CMK (cell line): ENCODE measurements around the gene SCGB1C2.

Experiments
- DNase-seq: peaks from one replicate; pipeline ENCODE4 v3.0.0-alpha.2; 2010; ENCODE audit warnings: low read depth

The SCGB1C2 gene

GRCh38 chr17:172401-172800, 35.0 kb downstream of the SCGB1C2 start:
- DNase-seq, result no peak

DNA sequence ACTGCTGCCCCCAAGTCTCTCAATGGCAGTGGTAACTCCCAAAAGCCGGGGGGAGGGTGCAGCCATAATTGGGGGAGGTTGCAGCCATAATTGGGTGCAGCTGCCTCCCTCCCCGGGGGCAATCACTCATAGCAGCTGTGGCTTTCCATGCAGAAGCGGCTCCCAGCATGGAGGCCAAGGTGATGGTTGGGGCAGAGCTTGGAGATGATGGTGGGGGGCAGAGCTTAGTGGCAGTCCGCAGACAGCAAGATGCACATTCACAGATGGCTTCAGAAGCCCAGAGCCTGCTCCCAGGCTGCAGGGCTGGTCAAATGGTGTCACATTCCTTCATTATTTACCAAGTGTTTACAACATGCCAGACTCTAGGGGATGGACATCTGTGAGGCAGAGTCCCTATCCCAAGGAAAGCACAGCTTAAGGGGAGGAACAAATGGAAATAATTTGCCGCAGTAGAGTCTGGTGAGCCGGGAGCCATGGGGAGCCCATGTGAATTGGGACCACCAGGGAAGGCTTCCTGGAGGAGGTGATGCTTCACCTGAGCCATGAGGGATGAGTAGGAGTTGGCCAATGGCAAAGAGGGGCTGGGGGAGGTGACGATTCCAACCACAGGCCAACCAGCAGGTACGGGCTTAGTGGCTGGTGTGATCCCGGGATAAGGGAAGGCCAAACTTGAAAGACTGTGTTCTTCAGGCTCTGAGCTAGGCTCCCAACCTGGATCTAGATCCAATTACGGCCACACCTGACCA, 36.0 kb downstream of the SCGB1C2 start:
- no peak for DNase-seq

DNA sequence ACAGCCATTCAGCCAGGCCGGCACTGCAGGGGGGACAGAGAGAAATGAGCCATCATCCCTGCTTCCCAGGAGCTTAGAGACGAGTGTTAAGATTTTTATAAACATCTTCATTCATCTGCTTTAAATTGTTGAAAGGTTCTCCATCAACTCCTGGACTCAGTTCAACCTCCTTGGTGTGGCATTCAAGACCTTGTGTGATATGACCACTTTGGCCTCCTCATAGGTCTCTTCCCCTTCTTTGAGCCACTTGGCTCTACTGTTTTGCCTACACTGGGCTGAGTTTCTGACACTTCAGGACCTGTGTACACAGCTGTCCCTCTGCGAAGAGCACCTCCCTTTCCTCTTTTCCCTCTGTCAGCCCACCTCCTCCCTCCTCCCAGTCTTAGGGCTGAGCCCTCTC, 39.8 kb downstream of the SCGB1C2 start:
- DNase-seq, result no peak

DNA sequence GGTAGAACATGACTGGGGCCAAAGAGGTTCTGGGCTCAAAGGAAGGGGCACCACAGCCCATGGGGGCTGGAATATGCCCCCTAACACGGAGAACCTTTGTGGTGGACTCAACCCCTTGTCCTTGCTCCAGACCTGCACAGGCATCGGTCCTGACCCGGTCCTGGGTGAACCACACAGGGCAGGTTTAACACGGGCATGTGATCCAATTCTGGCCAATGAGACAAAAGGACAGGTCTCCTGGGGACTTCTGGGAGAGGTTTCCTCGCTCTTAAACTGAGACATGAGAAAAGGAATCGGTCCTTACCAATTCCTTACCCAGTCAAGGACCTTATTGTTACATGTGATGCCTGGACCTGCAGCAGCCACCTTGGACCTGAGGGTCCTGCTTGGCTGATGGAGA, 40.4 kb downstream of the SCGB1C2 start:
- DNase-seq, result no peak

DNA sequence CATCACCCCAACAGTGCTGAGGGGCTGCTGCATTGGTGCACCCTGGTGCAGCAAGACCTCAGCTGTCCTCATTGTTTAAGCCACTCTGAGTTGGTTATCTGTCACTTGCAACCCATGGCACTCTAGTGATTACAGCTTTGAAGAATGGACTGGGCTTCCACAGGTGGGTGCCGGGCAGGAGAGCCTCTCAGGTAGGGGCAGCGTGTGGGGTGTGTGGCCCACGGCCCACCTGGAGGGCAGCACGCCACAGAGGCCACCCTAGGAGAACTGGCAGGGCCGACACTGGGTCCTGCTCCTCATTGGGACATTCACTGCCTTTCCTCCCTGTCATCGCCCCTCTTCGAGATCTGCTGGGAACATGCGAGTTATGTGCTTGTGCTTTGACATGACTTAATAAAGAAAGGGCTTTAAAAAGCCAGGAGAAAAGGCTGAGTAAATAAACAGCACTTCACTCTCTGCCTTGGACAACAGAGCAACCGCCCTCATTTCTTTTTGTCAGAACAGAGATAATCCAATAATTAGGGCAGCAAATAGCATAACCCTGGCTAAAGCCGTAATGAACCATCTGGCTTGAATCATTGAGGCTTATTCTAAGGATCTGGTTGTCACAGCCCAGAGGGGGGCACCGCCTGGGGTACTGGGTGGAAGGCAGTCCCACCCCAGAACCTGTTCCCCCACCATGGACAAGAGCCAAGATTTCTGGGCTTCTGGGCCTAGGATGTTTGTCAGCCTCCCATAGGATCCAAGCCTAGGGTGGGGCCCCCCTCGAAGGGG, 41.1 kb downstream of the SCGB1C2 start:
- no peak for DNase-seq

GRCh38 chr17:179066-179432, 41.7 kb downstream of the SCGB1C2 start:
- no peak for DNase-seq

DNA sequence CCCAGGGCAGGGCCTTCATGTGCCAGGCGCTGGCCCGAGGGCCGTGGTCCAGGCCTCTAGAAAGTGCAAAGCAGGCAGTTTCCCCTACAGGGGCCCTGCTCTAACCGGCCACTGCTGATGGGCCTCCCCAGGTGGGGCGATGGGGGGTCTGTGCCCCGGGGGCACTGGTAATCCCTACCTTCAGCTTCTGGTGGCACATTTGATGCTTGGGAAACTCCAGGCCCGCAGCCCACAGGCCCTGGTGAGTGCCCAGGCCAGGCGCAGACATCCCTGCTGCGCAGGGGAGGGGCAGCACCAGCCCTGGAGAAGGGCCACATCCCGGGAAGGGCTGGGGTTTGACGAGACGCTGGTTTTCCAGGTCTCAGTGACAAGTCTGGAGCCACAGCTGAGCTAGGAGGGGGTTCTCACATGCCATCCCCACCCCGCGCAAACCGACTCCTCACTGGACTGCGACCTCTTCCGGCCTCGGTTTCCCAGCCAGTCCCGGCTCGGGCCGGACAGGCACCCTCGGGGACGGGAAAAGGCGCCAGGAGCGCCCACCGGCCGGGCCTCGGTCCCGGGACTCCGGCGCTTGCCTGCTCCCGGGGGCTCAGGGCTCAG, 42.5 kb downstream of the SCGB1C2 start:
- DNase-seq, result no peak

- no peak for DNase-seq
Measured at GRCh38 chr17:180381-181244, 43.2 kb downstream of the SCGB1C2 start.

DNA sequence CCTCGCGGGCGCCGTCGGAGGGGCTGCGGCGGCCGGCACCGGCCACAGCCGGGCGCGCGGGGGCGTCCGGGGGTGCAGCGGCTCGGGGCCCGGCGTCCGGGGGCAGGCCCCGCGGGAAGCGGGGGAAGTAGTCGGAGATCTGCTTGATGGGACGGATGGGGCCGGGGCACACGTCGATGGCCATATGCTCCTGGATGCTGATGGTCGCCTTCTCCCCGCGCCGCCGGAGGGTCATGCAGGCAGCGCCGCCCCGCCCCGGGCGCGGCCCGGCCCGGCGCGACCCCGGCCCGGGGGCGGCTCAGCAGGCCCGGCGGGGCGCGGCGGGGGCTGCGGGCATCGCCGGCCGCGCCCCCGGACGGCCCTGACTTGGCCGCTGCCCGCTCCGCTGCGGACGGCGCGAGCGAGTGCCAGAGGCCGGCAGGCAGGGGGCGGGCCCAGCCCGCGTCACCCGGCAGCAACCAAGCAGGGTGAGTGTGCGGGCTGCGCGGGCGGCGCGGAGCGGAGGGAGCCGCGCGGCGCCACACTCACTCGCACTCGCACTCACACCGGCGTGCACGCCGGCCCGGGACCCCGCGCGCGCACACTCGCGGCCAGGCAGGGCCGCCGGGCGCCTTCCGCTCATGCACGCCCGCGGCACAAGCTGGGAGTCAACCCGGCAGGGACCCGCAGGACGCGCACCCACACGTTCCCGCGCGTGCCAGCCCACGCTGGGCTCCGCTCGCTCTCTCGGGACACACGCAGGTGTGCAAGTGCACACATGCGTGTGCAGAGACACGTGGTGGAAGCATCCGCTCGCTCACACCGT, 44.1 kb downstream of the SCGB1C2 start, which contains the start of gene DOC2B:
DOC2B (minus strand) TSS at position 406 of the 805 bp plus-strand sequence; CDS start at position 235, 171 bp downstream.
- DNase-seq, result no peak

DNA sequence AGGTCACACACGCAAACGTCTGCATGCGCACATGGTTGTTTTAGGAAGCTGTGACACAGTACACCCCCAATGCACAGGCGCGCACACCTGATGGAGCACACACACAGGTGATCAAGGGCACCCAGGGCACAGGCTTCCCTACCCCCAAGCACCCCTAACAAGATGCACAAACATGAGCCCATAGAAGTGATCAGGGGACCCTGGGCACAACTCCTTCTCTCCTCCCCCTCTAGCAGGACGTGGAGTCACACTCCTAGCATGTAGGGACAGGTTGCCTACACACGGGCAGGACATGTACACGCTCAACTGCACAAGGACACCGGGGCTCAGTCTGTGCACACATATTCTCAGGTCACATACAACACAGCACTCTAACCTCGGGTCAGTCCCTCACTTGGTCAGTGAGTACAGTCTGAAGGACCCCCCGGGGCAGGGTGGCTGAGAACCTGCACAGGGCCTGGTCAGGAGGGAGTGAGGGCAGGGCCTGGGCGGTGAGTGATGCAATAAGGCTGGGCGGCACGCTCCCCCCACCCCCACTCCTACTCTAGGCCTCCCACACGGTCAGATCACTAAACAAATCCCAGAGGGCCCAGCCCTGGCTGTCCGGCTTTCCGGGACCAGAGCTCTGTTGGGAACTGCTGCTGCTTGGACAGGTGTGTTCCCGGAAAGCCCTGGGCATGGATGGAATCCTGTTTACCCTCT, 44.8 kb downstream of the SCGB1C2 start:
- no peak for DNase-seq

- DNase-seq, result no peak
Measured at GRCh38 chr17:183021-183420, 45.7 kb downstream of the SCGB1C2 start.

DNA sequence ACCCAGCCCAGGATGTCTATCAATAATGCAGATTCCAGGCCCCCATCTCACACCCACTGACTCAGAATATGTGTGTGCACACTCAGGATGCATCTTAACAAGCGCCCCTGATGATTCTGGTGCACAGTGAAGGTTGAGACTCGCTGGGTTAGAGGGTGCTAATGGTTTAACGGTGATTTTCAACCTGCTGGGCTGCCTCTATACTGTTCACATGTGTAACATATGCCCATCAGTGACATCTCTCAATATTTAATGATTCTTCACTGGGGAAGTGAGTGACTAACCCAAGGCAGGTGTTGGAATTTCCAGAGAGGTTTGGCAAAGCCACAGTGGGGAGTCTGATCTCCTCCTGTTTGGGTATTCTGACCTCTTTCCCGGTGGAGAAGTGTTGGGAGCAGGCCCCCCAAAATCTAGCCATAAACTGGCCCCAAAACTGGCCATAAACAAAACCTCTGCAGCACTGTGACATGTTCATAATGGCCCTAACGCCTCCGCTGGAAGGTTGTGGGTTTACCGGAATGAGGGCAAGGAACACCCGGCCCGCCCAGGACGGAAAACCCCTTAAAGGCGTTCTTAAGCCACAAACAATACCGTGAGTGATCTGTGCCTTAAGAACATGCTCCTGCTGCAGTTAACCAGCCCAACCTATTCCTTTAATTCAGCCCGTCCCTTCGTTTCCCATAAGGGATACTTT, 48.2 kb downstream of the SCGB1C2 start:
- no peak for DNase-seq

- DNase-seq, result no peak
Measured at GRCh38 chr17:187130-187529, 49.8 kb downstream of the SCGB1C2 start.
